Sigmoid colon (tissue), 4 donors: Measurements from ENCODE around the gene MMP25.

Source experiments
- CTCF ChIP-seq, 4 experiments: fragments of 450-650 bp in 3 of 4; fragments of 200-600 bp in 1 of 4; IDR thresholded peaks; one replicate each; pipeline ENCODE4 v1.5.1; 2016 to 2019; ENCODE audit warnings: antibody characterized with exemption in 4 of 4, mild to moderate bottlenecking in 3 of 4, moderate library complexity in 2 of 4
- POLR2AphosphoS5 ChIP-seq, 4 donors: sonication (generic); formaldehyde crosslinking; IDR thresholded peaks; one replicate each; pipeline ENCODE4 v1.6.1; 2017; ENCODE audit warnings: antibody characterized with exemption in 4 of 4

- no peak for TF ChIP-seq POLR2AphosphoS5 (IDR thresholded peaks at IDR 0.05)
- no peak for TF ChIP-seq CTCF (IDR thresholded peaks at IDR 0.05)
Observed at GRCh38 chr16:3084969-3085670, 38.8 kb downstream of the MMP25 start.
